Memory B cell (primary cell): Measurements from ENCODE around the gene ZNF556.

Experiments
- ATAC-seq: fragments of 150-1000 bp; cut with Tn5 transposase; 2 replicates; pipeline ENCODE4 v1.10.0; 2021; ENCODE audit warnings: low read depth, mild to moderate bottlenecking, moderate library complexity
- DNase-seq, 2 donors: peaks; one replicate each; pipeline ENCODE4 v3.0.0; 2022; ENCODE audit warnings: low spot score in 2 of 2
- H3K27ac Mint-ChIP-seq: one replicate; pipeline ENCODE4 v1.8.0; 2022; ENCODE audit warnings: mild to moderate bottlenecking, moderate library complexity, mixed read lengths
- H3K27me3 Mint-ChIP-seq: one replicate; pipeline ENCODE4 v1.8.0; 2022; ENCODE audit warnings: mixed read lengths
- H3K36me3 Mint-ChIP-seq: one replicate; pipeline ENCODE4 v1.8.0; 2022; ENCODE audit warnings: mild to moderate bottlenecking, mixed read lengths
- H3K4me1 Mint-ChIP-seq: one replicate; pipeline ENCODE4 v1.8.0; 2022; ENCODE audit warnings: mixed read lengths
- H3K4me3 Mint-ChIP-seq: one replicate; pipeline ENCODE4 v1.8.0; 2022; ENCODE audit warnings: mild to moderate bottlenecking, moderate library complexity, mixed read lengths
- H3K9me3 Mint-ChIP-seq: one replicate; pipeline ENCODE4 v1.8.0; 2022; ENCODE audit warnings: mixed read lengths

Gene ZNF556

GRCh38 chr19:2905918-2906519 is 38.9 kb downstream of the ZNF556 start:
- no peak overlapping the region for H3K27ac Mint-ChIP-seq
- peaks cover 15% of the 10 kb centered on the region for H3K4me1 Mint-ChIP-seq
- no peaks in the 10 kb centered on the region for H3K27me3 Mint-ChIP-seq
- DNase-seq = no peak
- no peak for ATAC-seq
- no peak overlapping the region for H3K4me3 Mint-ChIP-seq
- peaks cover 1% of the 10 kb centered on the region for H3K9me3 Mint-ChIP-seq
- H3K36me3 Mint-ChIP-seq = peaks cover 7% of the 10 kb centered on the region

- no peaks in the 10 kb centered on the region for H3K27me3 Mint-ChIP-seq
- peaks cover 9% of the 10 kb centered on the region for H3K36me3 Mint-ChIP-seq
- no peak overlapping the region for H3K27ac Mint-ChIP-seq
- no peak for ATAC-seq
- H3K4me1 Mint-ChIP-seq = peaks cover 12% of the 10 kb centered on the region
- peaks cover 1% of the 10 kb centered on the region for H3K9me3 Mint-ChIP-seq
- DNase-seq = no peak
- no peak overlapping the region for H3K4me3 Mint-ChIP-seq
Observed at GRCh38 chr19:2906631-2907195, 39.6 kb downstream of the ZNF556 start.

DNA sequence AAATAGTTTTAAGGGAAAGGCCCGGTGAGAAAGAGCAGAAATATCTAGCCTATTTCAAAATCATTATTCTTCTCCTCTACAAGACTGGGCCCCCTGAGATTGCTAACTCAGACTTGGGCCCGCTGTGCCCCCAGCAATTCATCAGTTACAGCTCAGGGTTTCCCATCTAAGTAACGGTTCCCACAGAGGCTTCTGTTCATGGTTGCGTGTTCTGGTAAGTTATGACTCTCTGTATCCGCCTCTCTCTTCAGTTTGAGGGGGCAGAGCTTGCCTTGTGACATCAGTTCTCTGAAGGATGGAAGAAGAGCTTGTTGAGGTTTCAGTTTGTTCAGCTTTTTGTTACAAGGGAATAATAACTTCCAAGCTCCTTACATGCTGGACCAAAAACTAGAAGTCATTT is 45.2 kb downstream of the ZNF556 start:
- H3K27ac Mint-ChIP-seq = no peak overlapping the region
- DNase-seq (no peak), ATAC-seq (no peak)
- H3K4me1 Mint-ChIP-seq = peaks cover 5% of the 10 kb centered on the region
- H3K4me3 Mint-ChIP-seq = no peak overlapping the region
- H3K9me3 Mint-ChIP-seq = peaks cover 8% of the 10 kb centered on the region
- peaks cover 28% of the 10 kb centered on the region for H3K36me3 Mint-ChIP-seq
- H3K27me3 Mint-ChIP-seq = no peaks in the 10 kb centered on the region

GRCh38 chr19:2917275-2918184 is 50.4 kb downstream of the ZNF556 start:
- no peak for ATAC-seq
- H3K9me3 Mint-ChIP-seq = peaks cover 7% of the 10 kb centered on the region
- H3K4me3 Mint-ChIP-seq = no peak overlapping the region
- peaks cover 29% of the 10 kb centered on the region for H3K36me3 Mint-ChIP-seq
- H3K27ac Mint-ChIP-seq = no peak overlapping the region
- DNase-seq = no peak
- H3K4me1 Mint-ChIP-seq = no peaks in the 10 kb centered on the region
- no peaks in the 10 kb centered on the region for H3K27me3 Mint-ChIP-seq

DNA sequence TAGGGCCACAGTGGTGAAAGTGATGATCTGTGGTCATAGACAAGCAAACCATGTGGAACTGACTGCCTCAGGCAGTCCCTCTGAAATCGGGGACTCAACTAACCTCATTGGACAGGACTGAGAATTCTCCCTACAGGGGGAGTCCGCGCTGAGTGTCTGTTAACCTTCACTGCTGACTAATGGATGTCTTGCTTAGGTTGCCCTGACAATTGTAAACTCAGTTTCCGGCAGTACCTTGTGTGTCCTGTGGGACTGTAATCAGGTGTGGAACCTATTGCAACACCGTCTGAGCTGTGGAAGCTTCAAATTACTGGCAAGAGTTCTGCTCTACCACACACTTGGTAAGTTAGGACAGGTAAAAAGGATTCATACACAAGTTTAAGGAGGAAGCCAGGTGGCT is 55.9 kb downstream of the ZNF556 start:
- DNase-seq (no peak), ATAC-seq (no peak)
- Mint-ChIP-seq H3K36me3 (peaks cover 7% of the 10 kb centered on the region), H3K4me1 (no peaks in the 10 kb centered on the region), H3K27ac (no peak overlapping the region), H3K9me3 (no peaks in the 10 kb centered on the region), H3K27me3 (no peaks in the 10 kb centered on the region), H3K4me3 (no peak overlapping the region)

DNA sequence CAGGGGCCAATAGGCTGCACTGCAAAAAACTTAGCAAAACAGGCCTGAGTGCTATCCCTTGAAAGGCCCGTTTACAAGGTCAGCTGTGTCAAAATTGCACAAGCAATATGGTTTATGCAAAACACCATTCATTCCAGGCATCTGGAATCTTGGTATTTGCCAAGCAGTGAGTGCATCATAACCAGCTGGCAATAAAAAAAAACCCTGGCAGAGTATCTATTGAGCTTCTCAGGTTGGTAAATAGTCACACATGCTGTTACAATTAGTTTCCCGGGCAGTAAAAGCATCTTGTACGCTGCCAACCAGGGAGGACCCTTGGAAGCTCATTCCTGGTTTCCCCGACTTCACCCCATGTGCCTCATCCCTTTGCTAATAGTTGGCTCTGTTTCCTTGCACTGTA is 56.4 kb downstream of the ZNF556 start:
- ATAC-seq (no peak), DNase-seq (no peak)
- Mint-ChIP-seq H3K36me3 (peaks cover 5% of the 10 kb centered on the region), H3K4me1 (no peaks in the 10 kb centered on the region), H3K27me3 (no peaks in the 10 kb centered on the region), H3K4me3 (no peak overlapping the region), H3K9me3 (no peaks in the 10 kb centered on the region), H3K27ac (no peak overlapping the region)

DNA sequence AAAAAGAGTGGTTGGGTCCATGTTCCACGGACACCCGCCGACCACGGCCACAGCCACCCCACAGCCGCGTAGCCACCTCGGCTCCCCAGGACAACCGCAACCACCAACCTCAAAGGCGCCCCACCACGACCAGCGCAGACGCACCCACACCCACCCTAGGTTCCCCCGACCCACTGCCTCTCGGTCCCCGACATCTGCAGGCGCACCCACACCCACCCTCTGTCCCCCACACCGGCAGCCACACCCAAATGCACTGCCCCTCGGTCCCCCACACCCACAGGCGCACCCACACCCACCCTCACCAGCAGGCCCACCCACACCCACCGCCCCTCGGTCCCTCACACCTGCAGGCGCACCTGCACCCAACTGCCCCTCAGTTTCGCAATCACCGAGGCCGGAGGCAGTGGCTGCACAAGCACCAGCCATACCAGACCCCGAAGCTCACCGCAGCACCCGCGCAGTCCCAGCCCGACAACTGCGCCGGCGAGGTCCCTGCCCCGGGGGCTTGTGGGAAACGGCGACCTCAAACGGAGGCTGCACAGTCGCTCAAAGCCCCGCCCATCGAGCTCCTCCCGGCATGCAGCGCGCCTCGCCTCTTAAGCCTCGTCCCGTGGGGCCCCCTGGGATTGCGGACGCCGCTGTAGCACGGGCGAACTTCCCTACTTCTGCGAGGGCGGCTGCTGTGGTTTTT is 59.4 kb downstream of the ZNF556 start:
- no peaks in the 10 kb centered on the region for H3K27me3 Mint-ChIP-seq
- H3K9me3 Mint-ChIP-seq = peaks cover 8% of the 10 kb centered on the region
- no peaks in the 10 kb centered on the region for H3K4me1 Mint-ChIP-seq
- no peak overlapping the region for H3K27ac Mint-ChIP-seq
- no peak overlapping the region for H3K4me3 Mint-ChIP-seq
- no peak for ATAC-seq
- DNase-seq = no peak
- peaks cover 9% of the 10 kb centered on the region for H3K36me3 Mint-ChIP-seq

DNA sequence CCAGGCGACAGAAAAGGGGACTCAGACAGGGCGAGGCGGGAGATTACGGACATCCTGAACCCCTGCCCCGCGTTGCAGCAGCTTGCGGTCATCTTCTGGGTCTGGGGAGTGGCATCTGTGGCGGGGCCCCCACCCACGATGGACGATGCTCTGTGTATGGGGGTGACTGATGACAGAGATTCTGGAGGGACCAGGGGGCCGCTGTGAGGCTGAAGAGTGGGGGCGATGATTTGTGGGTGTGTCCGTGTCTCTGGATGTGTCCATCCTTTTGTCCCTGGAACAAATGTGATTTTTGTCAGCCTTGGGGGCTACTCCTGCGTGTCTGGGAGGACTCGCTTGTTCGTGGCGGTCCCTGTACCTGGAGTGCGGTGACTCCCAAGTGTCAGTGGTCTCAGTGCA is 59.9 kb downstream of the ZNF556 start:
- Mint-ChIP-seq H3K9me3 (peaks cover 9% of the 10 kb centered on the region), H3K4me3 (no peak overlapping the region), H3K4me1 (no peaks in the 10 kb centered on the region), H3K36me3 (peaks cover 11% of the 10 kb centered on the region), H3K27ac (no peak overlapping the region), H3K27me3 (no peaks in the 10 kb centered on the region)
- no peak for ATAC-seq
- no peak for DNase-seq
